ENCODE results near the gene DGKQ.

DGKQ gene

DNA sequence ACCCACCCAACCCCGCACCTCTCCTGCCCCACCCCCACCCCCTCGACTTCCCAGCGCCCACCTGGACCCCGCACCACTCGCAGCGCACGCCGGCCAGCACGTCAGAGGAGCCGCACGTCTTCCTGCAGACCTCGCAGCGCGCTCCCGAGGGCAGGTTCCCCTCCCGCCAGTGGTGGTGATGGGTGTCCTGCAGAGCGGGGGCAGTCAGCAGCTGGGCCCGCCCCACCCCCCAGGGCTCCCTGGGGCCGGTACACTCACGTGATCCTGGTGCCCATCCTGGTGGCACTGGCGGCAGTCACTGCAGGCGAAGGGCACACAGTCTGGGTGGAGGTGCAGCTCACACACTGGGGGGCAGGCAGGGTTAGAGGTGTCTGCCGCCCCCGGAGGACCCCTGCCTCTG is 5.1 kb downstream of the DGKQ start:
- no peak overlapping the region for H3K4me3 ChIP-seq (ENCODE audit: low read depth, low read length)
- in situ Hi-C loops (cut with HindIII; ENCODE audit: low sequenced_read_pairs) = no loop called here
- no peak for DNase-seq (ENCODE audit: low read depth, low spot score)
- TF ChIP-seq, protein P1, sequence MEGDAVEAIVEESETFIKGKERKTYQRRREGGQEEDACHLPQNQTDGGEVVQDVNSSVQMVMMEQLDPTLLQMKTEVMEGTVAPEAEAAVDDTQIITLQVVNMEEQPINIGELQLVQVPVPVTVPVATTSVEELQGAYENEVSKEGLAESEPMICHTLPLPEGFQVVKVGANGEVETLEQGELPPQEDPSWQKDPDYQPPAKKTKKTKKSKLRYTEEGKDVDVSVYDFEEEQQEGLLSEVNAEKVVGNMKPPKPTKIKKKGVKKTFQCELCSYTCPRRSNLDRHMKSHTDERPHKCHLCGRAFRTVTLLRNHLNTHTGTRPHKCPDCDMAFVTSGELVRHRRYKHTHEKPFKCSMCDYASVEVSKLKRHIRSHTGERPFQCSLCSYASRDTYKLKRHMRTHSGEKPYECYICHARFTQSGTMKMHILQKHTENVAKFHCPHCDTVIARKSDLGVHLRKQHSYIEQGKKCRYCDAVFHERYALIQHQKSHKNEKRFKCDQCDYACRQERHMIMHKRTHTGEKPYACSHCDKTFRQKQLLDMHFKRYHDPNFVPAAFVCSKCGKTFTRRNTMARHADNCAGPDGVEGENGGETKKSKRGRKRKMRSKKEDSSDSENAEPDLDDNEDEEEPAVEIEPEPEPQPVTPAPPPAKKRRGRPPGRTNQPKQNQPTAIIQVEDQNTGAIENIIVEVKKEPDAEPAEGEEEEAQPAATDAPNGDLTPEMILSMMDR (IDR thresholded peaks at IDR 0.05; ENCODE audit: low read depth, low read length) = no peak

DNA sequence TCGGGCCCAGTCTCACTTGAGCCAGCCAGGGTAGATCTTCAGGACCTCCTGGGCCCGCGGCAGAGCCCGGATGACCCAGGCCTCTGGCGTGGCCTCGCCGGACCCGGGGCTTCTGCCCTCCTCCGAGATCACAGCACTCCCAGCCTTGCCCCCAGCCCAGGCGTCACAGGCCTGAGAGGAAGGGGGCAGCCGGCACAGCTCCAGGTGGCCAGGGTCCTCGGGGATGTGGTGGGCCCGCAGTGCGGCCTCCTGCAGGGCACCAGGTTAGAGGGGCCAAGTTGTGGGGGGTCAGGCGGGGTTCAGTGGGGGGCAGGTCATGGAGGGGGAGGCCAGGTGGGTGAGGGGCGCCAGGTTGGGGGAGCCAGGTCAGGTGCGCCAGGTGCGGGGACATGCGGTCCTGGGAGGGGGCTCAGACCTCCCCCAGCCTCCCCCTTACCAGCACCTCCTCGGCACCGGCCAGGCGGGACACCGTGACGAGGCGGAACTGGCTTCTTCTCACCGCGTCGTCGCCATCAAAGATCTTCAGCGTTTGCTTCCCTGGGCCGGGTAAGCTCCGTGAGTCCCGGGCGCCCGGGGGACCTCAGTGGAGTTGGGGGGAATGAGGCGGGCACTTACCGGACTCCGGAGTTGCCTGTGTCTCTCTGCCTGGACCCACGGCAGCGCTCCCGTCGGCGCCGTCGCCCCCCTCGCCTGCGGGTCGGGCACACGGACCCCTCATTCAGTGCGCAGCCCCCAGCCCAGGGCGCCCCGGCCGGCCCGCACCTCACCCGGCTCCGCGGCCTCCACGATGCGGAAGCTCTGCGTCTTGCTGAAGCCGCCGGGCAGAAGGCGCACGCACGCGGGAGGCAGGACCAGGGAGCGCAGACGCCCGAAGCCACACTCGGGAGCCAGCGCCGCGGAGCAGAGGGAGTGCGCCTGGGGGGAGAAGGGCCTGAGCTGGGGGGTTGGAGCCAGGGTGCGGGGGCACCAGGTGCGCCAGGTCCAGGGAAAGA is 6.0 kb downstream of the DGKQ start:
- H3K4me3 ChIP-seq (ENCODE audit: low read depth, low read length) = no peak overlapping the region
- in situ Hi-C loops (cut with HindIII; ENCODE audit: low sequenced_read_pairs) = no loop called here
- TF ChIP-seq, protein P1 (IDR thresholded peaks at IDR 0.05; ENCODE audit: low read depth, low read length) = no peak
- DNase-seq (ENCODE audit: low read depth, low spot score) = no peak

DNA sequence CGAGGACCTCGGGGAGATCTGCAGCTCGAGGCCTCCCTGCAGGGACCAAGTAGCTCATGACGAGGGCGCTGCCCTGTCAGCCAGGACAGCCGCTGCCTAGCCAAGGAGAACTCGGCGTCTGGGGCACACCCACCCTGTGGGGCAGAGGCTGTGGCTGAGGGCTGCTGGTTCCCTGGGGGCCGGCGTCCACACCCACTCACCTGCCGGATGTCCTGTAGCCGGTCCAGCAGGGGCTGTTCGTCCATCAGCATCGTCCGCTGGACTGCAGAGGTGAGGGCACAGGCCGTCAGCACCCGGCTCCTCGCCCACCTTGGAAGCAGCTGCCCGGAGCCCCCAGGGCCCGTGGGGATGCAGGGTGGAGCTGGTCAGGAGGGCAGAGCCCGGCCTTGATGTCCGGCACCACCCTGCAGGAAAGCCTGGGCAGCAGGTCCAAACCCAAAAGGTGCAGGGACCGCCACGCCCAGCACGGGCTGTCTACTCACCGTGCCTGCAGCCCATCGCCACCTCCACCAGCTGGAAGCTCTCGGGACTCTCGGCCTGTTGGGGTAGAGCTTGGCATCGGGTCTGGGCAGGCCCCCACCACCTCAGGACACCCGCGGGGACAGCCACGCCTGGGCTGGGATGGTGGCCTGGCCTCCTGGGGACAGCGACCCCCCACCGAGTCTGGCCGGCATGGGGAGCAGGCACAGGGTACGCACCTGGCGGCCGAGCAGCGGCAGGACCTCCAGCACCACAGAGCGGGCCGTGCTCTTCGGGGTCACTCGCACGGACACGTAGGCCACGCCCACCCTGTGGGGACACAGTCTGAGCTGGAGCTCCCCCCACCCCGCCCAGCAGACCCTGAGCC is 6.9 kb downstream of the DGKQ start:
- DNase-seq (ENCODE audit: low read depth, low spot score) = no peak
- H3K4me3 ChIP-seq (ENCODE audit: low read depth, low read length) = no peak overlapping the region
- in situ Hi-C loops (cut with HindIII; ENCODE audit: low sequenced_read_pairs) = no loop called here
- TF ChIP-seq, protein P1 (IDR thresholded peaks at IDR 0.05; ENCODE audit: low read depth, low read length) = no peak

DNA sequence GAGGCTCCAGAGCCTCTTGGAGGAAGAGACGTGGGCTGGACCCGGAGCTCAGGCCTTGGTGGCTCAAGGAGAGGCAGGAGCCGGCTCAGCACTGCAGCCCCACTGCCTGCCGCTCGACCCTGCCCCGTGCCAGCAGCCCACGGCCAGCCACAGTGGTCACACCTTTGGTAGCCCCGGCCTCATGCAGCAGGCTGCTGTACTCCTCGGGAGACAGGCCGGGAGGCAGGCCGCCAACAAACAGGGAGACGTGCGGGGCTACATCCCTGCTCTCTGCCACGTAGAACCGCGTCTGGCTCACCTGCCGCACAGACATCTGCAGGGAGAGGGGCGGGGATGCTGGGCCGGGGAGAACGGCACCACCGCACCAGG is 7.6 kb downstream of the DGKQ start:
- TF ChIP-seq, protein P1 (IDR thresholded peaks at IDR 0.05; ENCODE audit: low read depth, low read length) = no peak
- H3K4me3 ChIP-seq (ENCODE audit: low read depth, low read length) = no peak overlapping the region
- in situ Hi-C loops (cut with HindIII; ENCODE audit: low sequenced_read_pairs) = no loop called here
- DNase-seq (ENCODE audit: low read depth, low spot score) = no peak

DNA sequence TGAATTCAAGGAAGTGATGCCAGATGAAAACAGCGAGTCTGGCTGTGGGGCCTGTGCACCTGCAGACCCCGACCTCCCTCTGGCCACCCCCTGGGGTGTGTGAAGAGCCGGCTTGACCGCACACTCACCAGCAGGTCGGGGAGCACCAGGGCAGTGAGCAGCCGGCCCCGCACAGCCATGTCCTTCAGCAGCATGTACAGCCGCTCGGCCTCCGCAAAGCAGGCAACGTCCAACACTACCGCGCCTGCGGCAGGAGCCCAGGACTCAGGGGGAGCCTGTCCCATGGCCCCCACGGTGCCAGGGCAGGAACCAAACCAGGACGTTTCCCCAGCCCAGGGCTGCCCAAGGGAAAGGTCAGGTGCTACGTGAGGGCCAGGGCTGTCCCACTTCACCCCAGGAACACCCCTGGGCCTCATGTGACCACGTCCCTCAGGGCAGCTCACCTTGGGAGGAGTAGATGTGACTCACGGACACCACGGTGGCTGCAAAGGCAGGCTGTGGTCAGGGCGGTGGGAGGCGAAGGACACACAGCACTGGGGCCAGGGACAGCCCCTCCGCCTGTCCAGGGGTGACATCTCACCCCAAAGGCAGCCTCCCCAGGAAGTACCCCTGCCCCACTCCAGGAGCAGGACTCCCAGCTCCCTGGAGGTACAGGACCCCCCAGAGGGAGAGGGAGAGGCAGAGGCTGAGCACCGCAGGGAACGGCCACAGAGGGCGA is 8.2 kb downstream of the DGKQ start:
- H3K4me3 ChIP-seq (ENCODE audit: low read depth, low read length) = no peak overlapping the region
- in situ Hi-C loops (cut with HindIII; ENCODE audit: low sequenced_read_pairs) = no loop called here
- no peak for DNase-seq (ENCODE audit: low read depth, low spot score)

More for the DNA sequence above, 8.2 kb downstream of the DGKQ start:
- TF ChIP-seq, protein P1 (IDR thresholded peaks at IDR 0.05; ENCODE audit: low read depth, low read length) = no peak
